GM21526 (cell line): ENCODE measurements around the gene RALGAPA2.

Experiments used
- ATAC-seq: cut with Tn5 transposase; IDR thresholded peaks from one replicate; pipeline ENCODE4 v1.9.1; 2021; ENCODE audit warnings: moderate library complexity; ENCODE audit not compliant: unreplicated experiment, low FRiP score

The RALGAPA2 gene

GRCh38 chr20:20729563-20729962, 17.1 kb upstream of the RALGAPA2 start:
- no peak for ATAC-seq

GRCh38 chr20:20721489-20721888, 9.0 kb upstream of the RALGAPA2 start:
- ATAC-seq: no peak

- no peak for ATAC-seq
Measured at GRCh38 chr20:20720158-20720557, 7.7 kb upstream of the RALGAPA2 start.

GRCh38 chr20:20719411-20719810, 7.0 kb upstream of the RALGAPA2 start:
- ATAC-seq: no peak

GRCh38 chr20:20713244-20713765, 861 bp upstream of the RALGAPA2 start:
- no peak for ATAC-seq

GRCh38 chr20:20712004-20712473, 405 bp downstream of the RALGAPA2 start:
- ATAC-seq: no peak

- no peak for ATAC-seq
Measured at GRCh38 chr20:20711413-20711812, 1.0 kb downstream of the RALGAPA2 start.

GRCh38 chr20:20710443-20711315, 1.8 kb downstream of the RALGAPA2 start:
- no peak for ATAC-seq

- ATAC-seq: no peak
Measured at GRCh38 chr20:20709887-20710286, 2.6 kb downstream of the RALGAPA2 start.

GRCh38 chr20:20706285-20706684, 6.2 kb downstream of the RALGAPA2 start:
- ATAC-seq: no peak

- ATAC-seq: no peak
Measured at GRCh38 chr20:20702330-20703245, 9.9 kb downstream of the RALGAPA2 start.

- no peak for ATAC-seq
Measured at GRCh38 chr20:20699917-20700316, 12.5 kb downstream of the RALGAPA2 start.

- no peak for ATAC-seq
Measured at GRCh38 chr20:20699144-20699543, 13.3 kb downstream of the RALGAPA2 start.

- no peak for ATAC-seq
Measured at GRCh38 chr20:20697325-20697845, 15.1 kb downstream of the RALGAPA2 start.

- no peak for ATAC-seq
Measured at GRCh38 chr20:20695250-20695816, 17.1 kb downstream of the RALGAPA2 start.

GRCh38 chr20:20694591-20694990, 17.9 kb downstream of the RALGAPA2 start:
- ATAC-seq: no peak

GRCh38 chr20:20692587-20692986, 19.9 kb downstream of the RALGAPA2 start:
- ATAC-seq: no peak

- peak; percentile 47 for ATAC-seq
Measured at GRCh38 chr20:20691477-20692235, 20.8 kb downstream of the RALGAPA2 start.

- ATAC-seq: peak; percentile 84
Measured at GRCh38 chr20:20690676-20691476, 21.6 kb downstream of the RALGAPA2 start.
